Dendritic cell treated with granulocyte-macrophage colony-stimulating factor and Interleukin-4, amounts not matched to agents 40 ng/mL and 50 ng/mL, for 4 days (primary cell): ENCODE measurements around the gene PHTF2.

ENCODE experiments used
- H3K27ac Mint-ChIP-seq: one replicate; pipeline ENCODE4 v1.8.0; 2022; ENCODE audit warnings: mild to moderate bottlenecking, mixed read lengths
- H3K27me3 Mint-ChIP-seq: one replicate; pipeline ENCODE4 v1.8.0; 2022; ENCODE audit warnings: mild to moderate bottlenecking, mixed read lengths
- H3K36me3 Mint-ChIP-seq: one replicate; pipeline ENCODE4 v1.8.0; 2022; ENCODE audit warnings: low read depth, mixed read lengths
- H3K4me1 Mint-ChIP-seq: one replicate; pipeline ENCODE4 v1.8.0; 2022; ENCODE audit warnings: low read depth, mixed read lengths
- H3K4me3 Mint-ChIP-seq: one replicate; pipeline ENCODE4 v1.8.0; 2022; ENCODE audit warnings: mild to moderate bottlenecking, moderate library complexity, mixed read lengths
- H3K9me3 Mint-ChIP-seq: one replicate; pipeline ENCODE4 v1.8.0; 2022; ENCODE audit warnings: mixed read lengths
- intact Hi-C: fragments of 100-400 bp; cut with micrococcal nuclease; formaldehyde crosslinking; loops from one replicate; pipeline ENCODE4 v1.15.0; 2022

The PHTF2 gene

GRCh38 chr7:77959080-77959479 is 160.5 kb downstream of the PHTF2 start:
- no peaks in the 10 kb centered on the region for H3K27me3 Mint-ChIP-seq
- no peak overlapping the region for H3K27ac Mint-ChIP-seq
- no peaks in the 10 kb centered on the region for H3K9me3 Mint-ChIP-seq

GRCh38 chr7:77960336-77960735 is 161.8 kb downstream of the PHTF2 start:
- Mint-ChIP-seq H3K4me1 (no peaks in the 10 kb centered on the region), H3K36me3 (peaks cover 26% of the 10 kb centered on the region), H3K9me3 (no peaks in the 10 kb centered on the region), H3K27me3 (no peaks in the 10 kb centered on the region), H3K27ac (no peak overlapping the region), H3K4me3 (no peak overlapping the region)
- intact Hi-C loops: no loop called here

More at GRCh38 chr7:77959080-77959479, 160.5 kb downstream of the PHTF2 start:
- Mint-ChIP-seq H3K4me3 (no peak overlapping the region), H3K4me1 (no peaks in the 10 kb centered on the region), H3K36me3 (peaks cover 27% of the 10 kb centered on the region)
- intact Hi-C loops: no loop called here

GRCh38 chr7:77967429-77967828 is 168.9 kb downstream of the PHTF2 start:
- Mint-ChIP-seq H3K27me3 (no peaks in the 10 kb centered on the region), H3K4me3 (no peak overlapping the region), H3K4me1 (no peaks in the 10 kb centered on the region), H3K9me3 (no peaks in the 10 kb centered on the region), H3K27ac (no peak overlapping the region), H3K36me3 (peaks cover 2% of the 10 kb centered on the region)
- intact Hi-C loops: no loop called here

- no peaks in the 10 kb centered on the region for H3K4me1 Mint-ChIP-seq
- intact Hi-C loops: no loop called here
- H3K27ac Mint-ChIP-seq: no peak overlapping the region
- H3K4me3 Mint-ChIP-seq: no peak overlapping the region
- H3K27me3 Mint-ChIP-seq: no peaks in the 10 kb centered on the region
- H3K36me3 Mint-ChIP-seq: no peaks in the 10 kb centered on the region
- H3K9me3 Mint-ChIP-seq: no peaks in the 10 kb centered on the region
These were observed 173.2 kb downstream of the PHTF2 start for GRCh38 chr7:77971726-77972125.

- no peaks in the 10 kb centered on the region for H3K27me3 Mint-ChIP-seq
- no peaks in the 10 kb centered on the region for H3K36me3 Mint-ChIP-seq
- H3K27ac Mint-ChIP-seq: no peak overlapping the region
- no peaks in the 10 kb centered on the region for H3K9me3 Mint-ChIP-seq
- H3K4me3 Mint-ChIP-seq: no peak overlapping the region
- H3K4me1 Mint-ChIP-seq: no peaks in the 10 kb centered on the region
- intact Hi-C loops: no loop called here
These were observed 177.3 kb downstream of the PHTF2 start for GRCh38 chr7:77975672-77976480.

- intact Hi-C loops: no loop called here
- Mint-ChIP-seq H3K27me3 (no peaks in the 10 kb centered on the region), H3K36me3 (no peaks in the 10 kb centered on the region), H3K4me1 (no peaks in the 10 kb centered on the region), H3K4me3 (no peak overlapping the region), H3K27ac (no peak overlapping the region), H3K9me3 (peaks cover 8% of the 10 kb centered on the region)
These were observed 180.6 kb downstream of the PHTF2 start for GRCh38 chr7:77979219-77979618.

- H3K4me1 Mint-ChIP-seq: no peaks in the 10 kb centered on the region
- no peak overlapping the region for H3K27ac Mint-ChIP-seq
- H3K27me3 Mint-ChIP-seq: peaks cover 2% of the 10 kb centered on the region
- intact Hi-C loops: no loop called here
- H3K36me3 Mint-ChIP-seq: no peaks in the 10 kb centered on the region
- no peak overlapping the region for H3K4me3 Mint-ChIP-seq
- peaks cover 8% of the 10 kb centered on the region for H3K9me3 Mint-ChIP-seq
These were observed 181.6 kb downstream of the PHTF2 start for GRCh38 chr7:77980087-77980713.

- Mint-ChIP-seq H3K27ac (no peak overlapping the region), H3K9me3 (peaks cover 8% of the 10 kb centered on the region), H3K4me1 (no peaks in the 10 kb centered on the region), H3K27me3 (peaks cover 2% of the 10 kb centered on the region), H3K36me3 (no peaks in the 10 kb centered on the region), H3K4me3 (no peak overlapping the region)
- intact Hi-C loops: no loop called here
These were observed 184.5 kb downstream of the PHTF2 start for GRCh38 chr7:77982926-77983550.

GRCh38 chr7:77983973-77984372 is 185.4 kb downstream of the PHTF2 start:
- H3K36me3 Mint-ChIP-seq: no peaks in the 10 kb centered on the region
- intact Hi-C loops: no loop called here
- no peak overlapping the region for H3K4me3 Mint-ChIP-seq
- H3K4me1 Mint-ChIP-seq: no peaks in the 10 kb centered on the region
- H3K9me3 Mint-ChIP-seq: peaks cover 8% of the 10 kb centered on the region
- no peak overlapping the region for H3K27ac Mint-ChIP-seq
- peaks cover 2% of the 10 kb centered on the region for H3K27me3 Mint-ChIP-seq

GRCh38 chr7:77985232-77985973 is 186.8 kb downstream of the PHTF2 start:
- H3K9me3 Mint-ChIP-seq: peaks cover 8% of the 10 kb centered on the region
- intact Hi-C loops: no loop called here
- H3K4me1 Mint-ChIP-seq: peaks cover 11% of the 10 kb centered on the region

GRCh38 chr7:77985974-77986339 is 187.4 kb downstream of the PHTF2 start:
- Mint-ChIP-seq H3K9me3 (peaks cover 8% of the 10 kb centered on the region), H3K27ac (no peak overlapping the region), H3K4me1 (peaks cover 17% of the 10 kb centered on the region), H3K36me3 (no peaks in the 10 kb centered on the region), H3K4me3 (no peak overlapping the region), H3K27me3 (peaks cover 2% of the 10 kb centered on the region)
- intact Hi-C loops: no loop called here

More at GRCh38 chr7:77985232-77985973, 186.8 kb downstream of the PHTF2 start:
- H3K27me3 Mint-ChIP-seq: peaks cover 2% of the 10 kb centered on the region
- no peak overlapping the region for H3K27ac Mint-ChIP-seq
- H3K36me3 Mint-ChIP-seq: no peaks in the 10 kb centered on the region
- no peak overlapping the region for H3K4me3 Mint-ChIP-seq

- intact Hi-C loops: no loop called here
- Mint-ChIP-seq H3K4me3 (no peak overlapping the region), H3K9me3 (no peaks in the 10 kb centered on the region), H3K4me1 (peaks cover 17% of the 10 kb centered on the region), H3K36me3 (no peaks in the 10 kb centered on the region), H3K27ac (peak overlapping the region; percentile 40), H3K27me3 (no peaks in the 10 kb centered on the region)
These were observed 191.5 kb downstream of the PHTF2 start for GRCh38 chr7:77989981-77990566.

GRCh38 chr7:77991656-77992055 is 193.1 kb downstream of the PHTF2 start:
- peaks cover 17% of the 10 kb centered on the region for H3K4me1 Mint-ChIP-seq
- H3K36me3 Mint-ChIP-seq: no peaks in the 10 kb centered on the region
- H3K4me3 Mint-ChIP-seq: no peak overlapping the region
- H3K27me3 Mint-ChIP-seq: no peaks in the 10 kb centered on the region
- intact Hi-C loops: no loop called here
- H3K27ac Mint-ChIP-seq: no peak overlapping the region
- no peaks in the 10 kb centered on the region for H3K9me3 Mint-ChIP-seq
